ENCODE measurements around the gene PRDM8.
"Not testable (repeated sequence)": the region's sequence is repeated elsewhere in the genome, so short reads cannot be mapped to it uniquely, and the experiment has no call there.

PRDM8 gene

GRCh38 chr4:80196922-80197573 is at the start of gene PRDM8:
PRDM8 (plus strand) TSS chr4:80197503; CDS start chr4:80200081, 2,578 bp downstream.
- no peak for DNase-seq (ENCODE audit: low read depth)

- DNase-seq (ENCODE audit: low read depth), result no peak
These were observed 46.7 kb upstream of the PRDM8 start for GRCh38 chr4:80150387-80151180.

- no peak for DNase-seq (ENCODE audit: low read depth)
These were observed 45.3 kb upstream of the PRDM8 start for GRCh38 chr4:80151981-80152380.

GRCh38 chr4:80153874-80154544 is 43.3 kb upstream of the PRDM8 start:
- no peak for DNase-seq (ENCODE audit: low read depth)

GRCh38 chr4:80154545-80154933 is 42.8 kb upstream of the PRDM8 start:
- DNase-seq (ENCODE audit: low read depth), result no peak

- no peak for DNase-seq (ENCODE audit: low read depth)
These were observed 41.9 kb upstream of the PRDM8 start for GRCh38 chr4:80155316-80155982.

- DNase-seq (ENCODE audit: low read depth), result no peak
These were observed 40.9 kb upstream of the PRDM8 start for GRCh38 chr4:80156410-80156809.

- no peak for DNase-seq (ENCODE audit: low read depth)
These were observed 35.8 kb upstream of the PRDM8 start for GRCh38 chr4:80161413-80162058.

GRCh38 chr4:80162418-80162817 is 34.9 kb upstream of the PRDM8 start:
- DNase-seq (ENCODE audit: low read depth), result no peak

- DNase-seq (ENCODE audit: low read depth), result no peak
These were observed 31.4 kb upstream of the PRDM8 start for GRCh38 chr4:80165855-80166254.

- DNase-seq (ENCODE audit: low read depth), result no peak
These were observed 26.1 kb upstream of the PRDM8 start for GRCh38 chr4:80171251-80171650.

GRCh38 chr4:80171656-80172055 is 25.6 kb upstream of the PRDM8 start:
- DNase-seq (ENCODE audit: low read depth), result no peak

- DNase-seq (ENCODE audit: low read depth), result no peak
These were observed 25.1 kb upstream of the PRDM8 start for GRCh38 chr4:80172203-80172602.

- no peak for DNase-seq (ENCODE audit: low read depth)
These were observed 23.9 kb upstream of the PRDM8 start for GRCh38 chr4:80173401-80173800.

GRCh38 chr4:80173841-80174240 is 23.5 kb upstream of the PRDM8 start:
- DNase-seq (ENCODE audit: low read depth), result no peak

- DNase-seq (ENCODE audit: low read depth), result not testable (repeated sequence)
These were observed 19.5 kb upstream of the PRDM8 start for GRCh38 chr4:80177793-80178192.

GRCh38 chr4:80178964-80179363 is 18.3 kb upstream of the PRDM8 start:
- DNase-seq (ENCODE audit: low read depth), result no peak

- no peak for DNase-seq (ENCODE audit: low read depth)
These were observed 17.6 kb upstream of the PRDM8 start for GRCh38 chr4:80179637-80180161.

- no peak for DNase-seq (ENCODE audit: low read depth)
These were observed 16.6 kb upstream of the PRDM8 start for GRCh38 chr4:80180743-80181142.

- no peak for DNase-seq (ENCODE audit: low read depth)
These were observed 15.0 kb upstream of the PRDM8 start for GRCh38 chr4:80182237-80182866.

Measured in HS-27A (cell line).